Pancreas (tissue), 10 donors: ENCODE data around the gene CTSC. TPM values are rescaled to one million over a fixed set of nuclear protein-coding genes. Genes with fewer than 3 reads are reported as not detected.

Source experiments
- ATAC-seq, 4 donors: fragments of 200-7000 bp; cut with Tn5 transposase; one replicate each; pipeline versions ENCODE4 v1.8.0 to v1.9.1; 2020; ENCODE audit warnings: mild to moderate bottlenecking in 4 of 4, moderate library complexity in 4 of 4
- DNase-seq, 6 donors: peaks; one replicate each; pipeline ENCODE4 v3.0.0-alpha.2; 2020
- FAIRE-seq: peaks from 2 replicates; lab custom pipeline; 2012; peaks lifted over from hg19 to GRCh38; lab: Jason Lieb, UNC
- H3K27ac ChIP-seq, 4 donors: fragments of 200-600 bp; sonication (generic); 1 replicate in 3 of 4; 2 replicates in 1 of 4; pipeline versions ENCODE4 v1.5.0 to v1.8.0; 2020
- H3K27me3 ChIP-seq, 4 donors: fragments of 200-600 bp; one replicate each; pipeline ENCODE4 v1.8.0; 2021
- H3K36me3 ChIP-seq, 3 donors: fragments of 200-600 bp; sonication (generic) in 1 of 3; one replicate each; pipeline versions ENCODE4 v1.5.0 to v1.8.0; 2020 to 2021
- H3K4me1 ChIP-seq, 3 donors: fragments of 200-600 bp; one replicate each; pipeline ENCODE4 v1.8.0; 2021
- H3K4me3 ChIP-seq, 4 donors: fragments of 200-600 bp; sonication (generic) in 2 of 4; one replicate each; pipeline versions ENCODE4 v1.5.0 to v1.8.0; 2020 to 2021
- H3K9me3 ChIP-seq, 4 donors: fragments of 200-600 bp; one replicate each; pipeline ENCODE4 v1.8.0; 2021
- CTCF ChIP-seq, 4 donors: fragments of 200-600 bp; sonication (generic) in 3 of 4; IDR thresholded peaks; one replicate each; pipeline versions ENCODE4 v1.5.0 to v1.8.0; 2021; ENCODE audit warnings: antibody characterized with exemption in 4 of 4
- WGBS, 2 donors: extraction: QIAGEN DNeasy Blood & Tissue Kit; methylation state at CpG; one replicate each; pipeline ENCODE4 v1.1.7; 2013; 5-methylcytosine and 5-hydroxymethylcytosine counted together
- intact Hi-C, 3 donors: fragments of 100-400 bp; cut with DNase I; formaldehyde crosslinking; loops; one replicate each; pipeline versions ENCODE4 v1.11.1 to v1.14.2; 2022
- polyA plus RNA-seq, 2 donors: library from polyadenylated mRNA; stranded (reverse); fragments of 200-250 nt; gene quantifications; one replicate each; pipeline ENCODE4 v1.2.3, GENCODE V29; 2013
- total RNA-seq, 6 donors: library from RNA; stranded (reverse); fragmentation: NEBNext Ultra II Directional in 4 of 6; extraction: Animal tissue kit (Norgen Biotek cat#: 25700) in 4 of 6; gene quantifications; one replicate each; pipeline versions ENCODE4 v1.2.1 to v1.2.4, GENCODE V29; 2021 to 2023
- donor health status: healthy with polysubstance abuse.
- donor health status: DM: no; HTN: no; CAD: no; lungs with moderate emphysema.
- donor health status: DM: no; HTN: no; CAD: no.
- donor health status: control.
- donor health status: control.
- donor health status: Bipolar disorder and iron deficiency.
- donor health status: DM: yes; HTN: yes; CAD: no.
- donor health status: DM: no; HTN: no; CAD: no.
- donor health status: DM: no; HTN: no; CAD: no.
- donor health status: DM: yes; HTN: yes; CAD: no.

CTSC gene
- total and polyA plus RNA-seq, 8 donors = 12.2 to 68.6 (median 22.2) TPM

GRCh38 chr11:88329563-88330250 is 7.8 kb downstream of the CTSC start:
- intact Hi-C loops = no loop called here
- ATAC-seq = no peak
- H3K36me3 ChIP-seq = no peaks in the 10 kb centered on the region
- H3K9me3 ChIP-seq = no peaks in the 10 kb centered on the region
- no peaks in the 10 kb centered on the region for H3K27me3 ChIP-seq
- H3K4me3 ChIP-seq = no peak overlapping the region
- no peak for DNase-seq
- WGBS, 2 donors = 94 to 97% methylated on average over 8 of the region's 8 CpGs
- H3K4me1 ChIP-seq = no peaks in the 10 kb centered on the region
- no peak for TF ChIP-seq CTCF (IDR thresholded peaks at IDR 0.05)
- FAIRE-seq = no peak
- H3K27ac ChIP-seq = no peak overlapping the region

- H3K27ac ChIP-seq = no peak overlapping the region
- DNase-seq = no peak
- TF ChIP-seq CTCF (IDR thresholded peaks at IDR 0.05) = no peak
- no peaks in the 10 kb centered on the region for H3K9me3 ChIP-seq
- 83 to 85% methylated on average over 3 of the region's 3 CpGs for WGBS, 2 donors
- intact Hi-C loops = no loop called here
- no peaks in the 10 kb centered on the region for H3K27me3 ChIP-seq
- H3K36me3 ChIP-seq = no peaks in the 10 kb centered on the region
- no peak overlapping the region for H3K4me3 ChIP-seq
- no peak for FAIRE-seq
- no peaks in the 10 kb centered on the region for H3K4me1 ChIP-seq
- ATAC-seq = no peak
Measured at GRCh38 chr11:88327462-88328143, 9.9 kb downstream of the CTSC start.

- ATAC-seq (no peak), FAIRE-seq (no peak), DNase-seq (no peak)
- Histone ChIP-seq H3K9me3 (no peaks in the 10 kb centered on the region), H3K27ac (no peak overlapping the region), H3K27me3 (no peaks in the 10 kb centered on the region), H3K4me3 (no peak overlapping the region), H3K36me3 (no peaks in the 10 kb centered on the region), H3K4me1 (no peaks in the 10 kb centered on the region)
- 88 to 93% methylated on average over 2 of the region's 2 CpGs for WGBS, 2 donors
- intact Hi-C loops = no loop called here
- TF ChIP-seq CTCF (IDR thresholded peaks at IDR 0.05) = no peak
Measured at GRCh38 chr11:88327061-88327460, 10.5 kb downstream of the CTSC start.

GRCh38 chr11:88326099-88326498 is 11.4 kb downstream of the CTSC start:
- DNase-seq (no peak), FAIRE-seq (no peak), ATAC-seq (no peak)
- 81 to 87% methylated on average over 3 of the region's 3 CpGs for WGBS, 2 donors
- TF ChIP-seq CTCF (IDR thresholded peaks at IDR 0.05) = no peak
- H3K36me3 ChIP-seq = no peaks in the 10 kb centered on the region
- no peak overlapping the region for H3K4me3 ChIP-seq
- no peaks in the 10 kb centered on the region for H3K4me1 ChIP-seq
- H3K27me3 ChIP-seq = no peaks in the 10 kb centered on the region
- no peaks in the 10 kb centered on the region for H3K9me3 ChIP-seq
- intact Hi-C loops = no loop called here
- H3K27ac ChIP-seq = no peak overlapping the region
